Activated CD4-positive, alpha-beta T cell treated with anti-CD3 and anti-CD28 coated beads, Interleukin-2, amount 50 U/mL, for 16 hours (primary cell): ENCODE measurements around the gene USP22.

Source experiments
- DNase-seq: peaks from one replicate; pipeline ENCODE4 v3.0.0-alpha.2; 2020

USP22 gene

GRCh38 chr17:21018894-21019293 lies 23.9 kb downstream of the USP22 start:
- DNase-seq: no peak

- no peak for DNase-seq
These were observed 24.9 kb downstream of the USP22 start for GRCh38 chr17:21017861-21018260.

DNA sequence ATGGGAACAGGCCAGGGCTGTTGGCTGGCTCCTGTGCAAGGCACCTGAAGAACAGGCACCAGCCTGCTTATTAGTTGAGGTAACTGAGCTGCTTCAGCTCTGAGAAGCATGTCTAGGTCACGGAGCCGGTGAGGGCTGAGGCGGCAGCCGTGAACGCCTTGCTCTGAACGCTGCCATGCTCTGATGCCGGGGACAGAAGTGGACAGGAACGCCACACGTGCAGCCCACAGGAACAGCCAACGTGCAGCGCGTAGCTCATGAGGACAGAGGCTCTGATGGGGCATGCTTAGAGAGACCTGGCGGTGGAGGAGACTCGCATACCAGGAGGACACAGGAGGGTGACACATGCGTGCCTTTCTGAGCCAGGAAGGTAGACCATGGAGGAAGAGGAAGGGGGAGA lies 25.6 kb downstream of the USP22 start:
- DNase-seq: no peak

DNA sequence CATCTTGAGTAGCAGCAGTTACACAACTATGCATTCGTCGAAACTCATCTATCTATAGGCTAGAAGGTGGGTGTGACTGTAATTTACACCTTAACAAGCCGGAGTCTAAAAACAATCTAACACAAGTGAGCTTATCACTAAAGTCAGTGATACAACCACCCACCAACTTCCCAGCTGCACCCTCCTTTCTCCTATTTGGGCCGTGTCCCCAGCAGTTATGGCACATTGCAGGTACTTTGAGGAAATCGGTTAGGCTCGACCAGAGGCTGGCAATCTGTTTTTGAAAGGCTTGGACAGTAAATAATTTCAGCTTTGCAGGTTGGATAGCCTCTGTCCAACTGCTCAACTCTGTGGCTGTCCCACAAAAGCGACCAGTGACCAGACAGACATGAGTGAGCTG lies 26.0 kb downstream of the USP22 start:
- DNase-seq: no peak

GRCh38 chr17:21015564-21015963 lies 27.2 kb downstream of the USP22 start:
- no peak for DNase-seq

DNA sequence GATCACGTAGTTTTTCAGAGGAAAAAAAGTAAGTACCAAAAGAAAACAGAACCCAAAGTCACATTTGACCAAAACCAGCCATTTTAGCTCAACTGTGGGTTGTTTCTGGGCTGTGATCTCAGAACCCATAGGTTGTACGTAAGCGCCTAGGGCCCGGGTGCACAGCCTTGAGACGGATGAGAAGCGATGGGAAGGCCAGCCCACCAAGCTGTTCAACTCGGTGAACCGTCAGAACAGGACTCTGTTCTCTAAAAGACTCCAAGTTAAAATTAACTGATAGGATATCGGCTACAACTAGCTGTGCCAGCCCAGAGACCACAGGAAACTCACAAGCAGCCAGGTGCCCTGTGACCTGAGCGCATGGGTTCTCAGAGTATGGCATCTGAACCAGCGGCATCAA lies 28.3 kb downstream of the USP22 start:
- DNase-seq: no peak

GRCh38 chr17:21013983-21014382 lies 28.8 kb downstream of the USP22 start:
- DNase-seq: no peak

DNA sequence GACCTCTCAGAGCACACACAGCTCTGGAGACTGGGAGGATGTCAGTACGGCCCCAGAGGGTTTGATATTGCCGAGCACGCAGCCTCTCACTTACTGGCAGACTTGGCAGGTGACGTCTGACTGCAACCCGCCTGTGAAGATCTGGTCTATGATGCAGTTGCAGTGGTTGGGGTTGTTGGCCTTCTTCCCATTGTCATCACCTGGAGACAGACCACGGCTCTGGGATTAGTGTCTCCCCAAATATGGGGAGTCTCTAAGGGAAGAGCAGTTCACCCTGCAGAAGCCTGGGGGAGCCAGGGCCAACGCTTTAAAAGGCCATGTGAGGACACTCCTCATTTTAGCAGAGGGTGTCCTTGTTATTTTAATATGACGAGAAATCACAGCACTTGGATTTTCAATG lies 30.1 kb downstream of the USP22 start:
- no peak for DNase-seq

- DNase-seq: no peak
These were observed 31.9 kb downstream of the USP22 start for GRCh38 chr17:21010705-21011596.

DNA sequence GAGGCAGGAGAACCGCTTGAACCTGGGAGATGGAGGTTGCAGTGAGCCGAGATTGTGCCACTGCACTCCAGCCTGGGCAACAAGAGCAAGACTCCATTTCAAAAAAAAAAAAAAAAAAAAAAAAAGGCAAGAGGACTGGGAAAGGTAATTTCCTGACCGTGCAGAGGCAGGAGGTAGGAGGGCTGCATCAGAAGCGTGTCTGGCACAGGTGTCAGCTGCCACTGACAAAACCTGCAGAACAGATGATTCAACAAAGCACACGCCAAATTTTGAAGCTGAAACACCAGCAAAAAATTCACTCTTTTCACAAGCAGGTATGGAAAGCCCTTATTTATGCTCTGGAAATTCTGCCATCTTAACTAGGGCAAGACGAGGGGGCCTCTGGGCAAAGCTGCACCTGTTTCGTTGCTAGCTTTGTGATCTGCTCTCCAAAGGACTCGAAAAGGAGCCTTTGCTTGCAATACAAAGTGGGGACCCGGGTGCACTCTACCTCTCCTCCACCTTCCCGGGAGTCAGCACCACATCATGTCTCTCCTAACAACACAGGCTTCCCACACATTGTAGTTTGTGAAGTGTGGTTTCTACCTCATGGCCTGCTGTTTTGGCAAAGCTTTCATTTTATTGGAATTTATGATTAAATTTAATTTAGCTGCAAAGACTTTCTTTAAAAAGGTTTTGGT lies 33.7 kb downstream of the USP22 start:
- DNase-seq: no peak

GRCh38 chr17:21008160-21008915 lies 34.5 kb downstream of the USP22 start:
- no peak for DNase-seq

DNA sequence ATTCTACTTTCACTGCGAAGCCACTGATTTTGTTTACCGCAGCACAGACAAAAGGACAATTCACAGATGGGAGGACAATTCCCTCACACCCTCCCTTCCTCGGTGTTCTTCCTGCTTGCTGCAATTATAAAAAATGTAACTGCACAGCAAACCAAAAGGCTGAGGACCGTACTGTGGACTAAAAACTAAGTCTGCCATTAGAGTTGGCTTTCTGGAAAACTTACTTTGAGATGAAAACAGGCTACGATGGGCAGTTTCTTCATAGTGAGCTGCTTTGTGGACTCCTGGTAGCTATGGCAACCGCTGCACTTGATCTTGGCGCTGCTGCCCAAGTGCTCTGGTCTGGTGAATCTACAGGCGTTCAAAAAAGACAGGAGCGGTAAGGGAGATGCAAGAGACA lies 35.2 kb downstream of the USP22 start:
- no peak for DNase-seq

- no peak for DNase-seq
These were observed 37.0 kb downstream of the USP22 start for GRCh38 chr17:21005803-21006202.

GRCh38 chr17:21005367-21005766 lies 37.4 kb downstream of the USP22 start:
- no peak for DNase-seq

- no peak for DNase-seq
These were observed 38.5 kb downstream of the USP22 start for GRCh38 chr17:21004016-21004930.

DNA sequence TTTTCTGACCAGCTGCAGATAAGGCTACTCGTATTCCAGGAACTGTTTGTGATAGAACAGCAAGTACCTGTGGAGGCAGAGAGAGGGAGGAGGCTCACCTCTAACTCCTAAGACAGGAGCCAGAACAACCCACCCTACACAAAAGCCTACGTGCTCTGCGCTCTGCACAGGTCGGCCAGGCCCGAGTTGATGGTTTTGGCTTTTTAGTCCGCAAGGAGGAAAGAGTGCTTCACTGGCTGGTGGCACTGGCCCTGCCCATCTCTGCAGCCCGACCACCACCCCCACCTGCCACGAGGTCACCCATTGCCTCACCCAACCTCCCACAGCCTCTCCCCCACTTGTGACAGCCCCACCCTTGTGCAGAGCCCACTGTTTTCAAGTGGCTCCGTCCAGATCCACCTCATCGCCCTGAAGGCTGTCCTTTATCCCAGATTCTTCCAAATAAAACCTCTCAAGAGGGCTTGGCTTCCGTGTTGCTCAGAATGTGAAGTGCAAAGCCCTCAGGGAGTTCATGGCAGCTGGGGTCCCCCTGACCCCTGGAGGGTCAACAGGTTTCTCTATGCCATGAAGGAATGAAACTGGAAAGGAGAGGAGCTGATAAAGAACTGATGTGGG lies 39.7 kb downstream of the USP22 start:
- DNase-seq: no peak

GRCh38 chr17:21002309-21003006 lies 40.4 kb downstream of the USP22 start:
- DNase-seq: no peak

DNA sequence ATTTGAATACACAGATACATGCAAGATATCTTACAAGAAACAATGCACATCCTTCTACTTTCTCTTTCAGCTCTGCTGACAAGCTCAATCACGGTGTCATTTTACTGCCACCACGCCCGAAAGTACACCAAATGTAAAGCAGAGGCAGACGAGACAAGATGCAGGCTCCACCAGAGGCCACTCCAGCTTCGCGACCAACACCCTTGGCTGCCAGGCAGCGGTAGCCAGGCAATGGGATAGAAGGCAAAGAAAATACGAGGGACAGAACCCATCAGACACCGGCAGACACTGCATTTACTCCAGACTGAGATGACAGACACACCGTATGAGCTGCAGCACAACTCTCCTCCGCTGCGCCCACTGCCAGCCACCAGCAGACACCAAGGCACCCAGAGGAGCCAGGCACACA lies 41.0 kb downstream of the USP22 start:
- no peak for DNase-seq

DNA sequence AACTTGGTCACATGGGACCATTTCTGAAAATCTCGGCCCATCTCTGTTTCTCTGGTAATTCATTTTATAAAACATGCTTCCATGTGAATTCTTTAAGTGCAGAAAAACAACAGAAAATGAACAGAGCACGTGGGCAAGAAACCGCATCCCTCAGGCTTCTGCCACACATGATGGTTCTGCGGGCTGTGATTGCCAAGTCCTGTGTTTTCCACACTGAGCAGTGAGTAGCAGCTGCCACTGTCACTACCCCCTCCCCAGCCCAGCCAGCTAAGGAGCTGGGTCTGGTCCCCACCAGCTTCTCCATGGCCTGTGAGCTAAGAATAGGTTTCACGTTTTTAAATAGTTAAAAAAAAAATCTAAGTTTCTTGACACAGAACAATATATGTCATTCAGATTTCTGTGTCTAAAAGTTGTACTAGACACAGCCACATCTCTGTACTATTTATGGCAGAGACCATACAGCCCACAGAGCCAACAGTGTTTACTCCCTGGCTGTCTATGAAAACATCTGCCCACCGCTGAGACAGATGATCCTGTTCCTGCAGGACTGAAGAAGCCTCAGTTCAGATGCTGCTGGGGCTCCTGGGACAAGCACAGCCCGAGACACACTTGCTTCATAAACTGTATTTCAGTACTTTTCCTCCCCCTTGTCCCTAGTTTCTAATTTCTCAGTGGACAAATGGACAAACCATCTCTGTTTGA lies 41.5 kb downstream of the USP22 start:
- no peak for DNase-seq

DNA sequence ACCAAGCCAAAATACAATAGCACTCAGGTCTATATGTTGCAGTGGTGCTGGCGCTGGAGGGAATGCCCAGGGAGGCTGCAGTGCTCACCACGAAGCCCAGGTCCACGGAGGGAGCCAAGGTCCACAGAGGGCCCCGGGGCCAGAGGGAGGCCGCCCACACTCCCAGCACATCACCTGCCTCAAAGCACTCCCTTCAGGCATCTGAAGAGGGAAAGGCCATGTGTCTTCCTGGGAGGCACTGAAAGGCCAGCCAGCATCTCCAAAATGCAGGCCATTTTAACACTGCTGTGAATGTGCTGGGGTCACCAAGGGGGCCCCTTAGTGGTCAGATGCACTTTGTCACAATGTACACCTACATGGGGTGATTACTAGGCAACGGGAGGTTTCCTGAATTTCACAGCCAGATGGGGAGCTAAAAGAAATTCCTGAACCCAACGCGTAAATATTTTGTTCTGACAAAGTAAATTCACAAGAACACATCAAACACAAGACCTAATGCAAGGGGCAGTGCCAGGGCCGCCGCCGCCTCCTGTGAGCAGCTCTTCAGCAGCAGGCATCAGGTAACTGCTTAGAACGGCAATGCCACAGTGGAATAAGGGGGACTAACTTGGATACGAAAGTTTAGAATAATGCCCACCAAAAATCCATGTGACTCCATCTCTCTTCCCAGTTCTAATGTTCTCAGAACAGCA lies 42.8 kb downstream of the USP22 start:
- no peak for DNase-seq
